MM.1S (cell line): Measurements from ENCODE around the gene MANSC1.

Experiments
- DNase-seq: peaks from one replicate; pipeline ENCODE4 v3.0.0-alpha.2; 2015
- H2AFZ ChIP-seq: fragments of 300-600 bp; sonication (generic); 2 replicates; pipeline ENCODE4 v1.6.0; 2016; ENCODE audit warnings: antibody characterized with exemption, low read length
- H3F3A ChIP-seq: fragments of 300-600 bp; sonication (generic); 2 replicates; pipeline ENCODE4 v1.6.1; 2016; ENCODE audit warnings: mild to moderate bottlenecking, antibody characterized with exemption, low read length, moderate library complexity, mixed read lengths; ENCODE audit not compliant: insufficient read depth
- H3K27ac ChIP-seq: fragments of 300-600 bp; sonication (generic); 2 replicates; pipeline ENCODE4 v1.5.1; 2016; ENCODE audit warnings: mild to moderate bottlenecking, low read length
- H3K27me3 ChIP-seq: fragments of 300-600 bp; sonication (generic); replicated peaks from 2 replicates; pipeline ENCODE4 v1.6.0; 2016; ENCODE audit warnings: low read length; ENCODE audit not compliant: insufficient read depth
- H3K36me3 ChIP-seq: fragments of 300-600 bp; sonication (generic); replicated peaks from 2 replicates; pipeline ENCODE4 v1.6.1; 2016; ENCODE audit warnings: mild to moderate bottlenecking, low read length, mixed read lengths; ENCODE audit not compliant: insufficient read depth
- H3K4me1 ChIP-seq: fragments of 300-600 bp; sonication (generic); 2 replicates; pipeline ENCODE4 v1.6.1; 2016; ENCODE audit warnings: low read length, mixed read lengths
- H3K4me2 ChIP-seq: fragments of 300-600 bp; sonication (generic); 2 replicates; pipeline ENCODE4 v1.6.0; 2016; ENCODE audit warnings: low read depth, low read length
- H3K4me3 ChIP-seq: fragments of 300-600 bp; sonication (generic); 2 replicates; pipeline ENCODE4 v1.5.1; 2016; ENCODE audit warnings: low read length, mixed read lengths
- H3K79me2 ChIP-seq: fragments of 300-600 bp; sonication (generic); 2 replicates; pipeline ENCODE4 v1.6.1; 2016; ENCODE audit warnings: mixed run types, low read length, mixed read lengths
- H3K9ac ChIP-seq: fragments of 300-600 bp; sonication (generic); 2 replicates; pipeline ENCODE4 v1.6.1; 2016; ENCODE audit warnings: low read length, mixed read lengths
- H3K9me2 ChIP-seq: fragments of 300-600 bp; sonication (generic); replicated peaks from 2 replicates; pipeline ENCODE4 v1.6.1; 2016; ENCODE audit warnings: mild to moderate bottlenecking, low read length, mixed read lengths; ENCODE audit not compliant: insufficient read depth
- H3K9me3 ChIP-seq: fragments of 300-600 bp; sonication (generic); replicated peaks from 2 replicates; pipeline ENCODE4 v1.6.1; 2016; ENCODE audit warnings: mild to moderate bottlenecking, low read length, mixed read lengths; ENCODE audit not compliant: insufficient read depth
- H4K20me1 ChIP-seq: fragments of 300-600 bp; sonication (generic); 2 replicates; pipeline ENCODE4 v1.6.1; 2016; ENCODE audit warnings: mild to moderate bottlenecking, low read length, moderate library complexity, mixed read lengths; ENCODE audit not compliant: insufficient read depth
- CTCF ChIP-seq: fragments of 300-600 bp; sonication (generic); IDR thresholded peaks from 2 replicates; pipeline ENCODE4 v1.5.1; 2016; ENCODE audit warnings: antibody characterized with exemption, low read length, mixed read lengths
- EZH2 ChIP-seq: fragments of 300-600 bp; sonication (generic); optimal IDR thresholded peaks from 2 replicates; pipeline ENCODE3; 2017; ENCODE audit warnings: low read depth, mild to moderate bottlenecking, antibody characterized with exemption, low read length, mixed read lengths
- EZH2phosphoT487 ChIP-seq: fragments of 300-600 bp; sonication (generic); IDR thresholded peaks from 2 replicates; pipeline ENCODE4 v1.6.1; 2018; ENCODE audit warnings: antibody characterized with exemption, low read length

The MANSC1 gene

DNA sequence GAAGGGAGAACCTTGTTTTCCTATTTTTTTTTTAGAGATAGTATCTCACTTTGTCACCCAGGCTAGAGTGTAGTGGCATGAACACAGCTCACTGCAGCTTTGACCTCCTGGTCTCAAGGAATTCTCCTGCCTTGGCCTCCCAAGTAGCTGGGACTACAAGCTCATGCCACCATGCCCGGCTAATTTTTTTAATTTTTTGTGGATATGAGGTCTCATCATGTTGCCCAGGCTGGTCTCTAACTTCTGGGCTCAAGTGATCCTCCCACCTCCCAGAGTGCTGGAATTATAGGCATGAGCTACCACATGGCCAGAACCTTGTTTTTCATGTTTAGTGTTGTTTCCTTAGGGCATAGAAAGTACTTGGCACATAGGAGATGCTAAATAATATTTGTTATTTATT is 13.5 kb downstream of the MANSC1 start:
- no peaks in the 10 kb centered on the region for H3F3A ChIP-seq
- H3K27ac ChIP-seq = no peak overlapping the region
- no peaks in the 10 kb centered on the region for H3K79me2 ChIP-seq
- H3K9ac ChIP-seq = no peak overlapping the region
- H4K20me1 ChIP-seq = no peaks in the 10 kb centered on the region
- no peak for DNase-seq
- no peaks in the 10 kb centered on the region for H3K9me2 ChIP-seq
- TF ChIP-seq CTCF (no peak), EZH2phosphoT487 (no peak), EZH2 (no peak)
- H3K4me3 ChIP-seq = no peak overlapping the region
- H3K4me1 ChIP-seq = no peaks in the 10 kb centered on the region
- no peak overlapping the region for H2AFZ ChIP-seq
- no peak overlapping the region for H3K4me2 ChIP-seq
- H3K36me3 ChIP-seq = no peaks in the 10 kb centered on the region
- H3K9me3 ChIP-seq = no peaks in the 10 kb centered on the region
- H3K27me3 ChIP-seq = no peaks in the 10 kb centered on the region

DNA sequence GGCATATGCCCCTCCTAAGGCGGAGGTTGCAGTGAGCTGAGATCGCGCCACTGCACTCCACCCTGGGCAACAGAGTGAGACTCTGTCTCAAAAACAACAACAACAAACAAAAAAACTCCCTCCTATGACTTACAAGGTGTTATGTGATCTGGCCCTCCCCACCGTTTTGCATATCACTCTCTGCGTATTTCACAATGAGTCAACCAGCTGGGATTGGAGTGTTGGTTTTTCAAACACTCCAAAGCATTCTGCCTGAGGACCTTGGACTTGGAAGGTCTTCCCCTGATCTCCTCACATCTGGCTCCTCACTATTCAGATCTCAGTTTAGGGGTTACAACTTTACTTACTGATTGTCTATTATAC is 14.0 kb downstream of the MANSC1 start:
- DNase-seq = no peak
- Histone ChIP-seq H3K27me3 (no peaks in the 10 kb centered on the region), H3K9me3 (no peaks in the 10 kb centered on the region), H3K36me3 (no peaks in the 10 kb centered on the region), H3K79me2 (no peaks in the 10 kb centered on the region), H3F3A (no peaks in the 10 kb centered on the region), H3K27ac (no peak overlapping the region), H3K4me3 (no peak overlapping the region), H4K20me1 (no peaks in the 10 kb centered on the region), H3K4me1 (no peaks in the 10 kb centered on the region), H3K9ac (no peak overlapping the region), H3K9me2 (no peaks in the 10 kb centered on the region), H3K4me2 (no peak overlapping the region), H2AFZ (no peak overlapping the region)
- TF ChIP-seq CTCF (no peak), EZH2phosphoT487 (no peak), EZH2 (no peak)

DNA sequence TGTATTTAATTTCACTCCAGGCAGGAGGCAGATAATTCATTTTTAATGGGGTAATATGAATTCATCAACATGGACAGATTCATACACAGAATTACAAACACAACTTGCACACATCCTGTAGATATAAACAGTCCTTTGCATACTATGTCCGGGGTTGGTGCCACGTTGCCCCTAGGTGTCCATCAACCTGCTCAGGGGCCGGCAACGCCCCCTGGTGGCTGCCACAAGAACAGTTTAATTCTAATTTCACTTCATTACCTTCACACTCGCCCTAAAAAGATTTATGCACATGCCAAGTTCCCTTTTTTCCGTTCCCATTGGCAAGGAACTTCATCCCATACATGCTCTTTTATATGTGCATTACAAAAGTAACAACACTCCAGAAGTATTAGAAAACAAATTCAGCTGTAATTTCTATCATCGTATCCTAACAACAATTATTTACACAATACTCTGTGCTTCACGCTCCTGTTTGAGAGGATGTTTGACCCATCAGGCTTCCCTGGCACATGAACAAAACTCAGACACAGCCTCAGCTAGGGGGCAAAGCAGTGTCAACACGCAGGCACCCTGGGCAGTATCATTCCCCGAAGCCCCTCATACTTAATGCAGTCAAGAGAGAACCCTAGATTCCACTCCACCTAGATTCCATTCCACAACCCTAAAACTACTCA is 15.5 kb downstream of the MANSC1 start:
- Histone ChIP-seq H3K4me2 (peak overlapping the region; percentile 39), H3K9me2 (no peaks in the 10 kb centered on the region), H3K36me3 (no peaks in the 10 kb centered on the region), H3F3A (no peaks in the 10 kb centered on the region), H3K4me1 (no peaks in the 10 kb centered on the region), H3K4me3 (no peak overlapping the region), H4K20me1 (no peaks in the 10 kb centered on the region), H3K27me3 (no peaks in the 10 kb centered on the region), H2AFZ (peak overlapping the region; percentile 33), H3K79me2 (no peaks in the 10 kb centered on the region), H3K9me3 (no peaks in the 10 kb centered on the region), H3K9ac (no peak overlapping the region), H3K27ac (no peak overlapping the region)
- peak; percentile 91 for TF ChIP-seq CTCF
- TF ChIP-seq EZH2 = no peak
- DNase-seq = peak; percentile 72
